Activated CD4-positive, alpha-beta T cell treated with anti-CD3 and anti-CD28 coated beads for 36 hours (primary cell): Measurements from ENCODE around the gene SWAP70. TPM values are rescaled to one million over a fixed set of nuclear protein-coding genes. Genes with fewer than 3 reads are reported as not detected.

Experiments
- ATAC-seq: fragments of 200-7000 bp; cut with Tn5 transposase; one replicate; pipeline ENCODE4 v1.10.0; 2021; ENCODE audit warnings: mild to moderate bottlenecking, moderate library complexity
- CTCF ChIA-PET: fragments of 350-600 bp; sonication (Branson Sonifier 250); formaldehyde crosslinking; loops from one replicate; lab custom pipeline; 2021; ENCODE audit warnings: antibody characterized with exemption; lab: Charles Lee
- POLR2A ChIA-PET: fragments of 350-600 bp; sonication (Branson Sonifier 250); formaldehyde crosslinking; loops from one replicate; lab custom pipeline; 2021; ENCODE audit warnings: antibody characterized with exemption, inconsistent platforms; lab: Charles Lee
- DNase-seq: peaks from one replicate; pipeline ENCODE4 v3.0.0-alpha.2; 2020
- H3K27ac Mint-ChIP-seq: one replicate; pipeline ENCODE4 v1.8.0; 2021; ENCODE audit warnings: mixed read lengths
- H3K27me3 Mint-ChIP-seq: one replicate; pipeline ENCODE4 v1.8.0; 2021; ENCODE audit warnings: mixed read lengths
- H3K36me3 Mint-ChIP-seq: one replicate; pipeline ENCODE4 v1.8.0; 2021; ENCODE audit warnings: low read depth, mixed read lengths
- H3K4me1 Mint-ChIP-seq: one replicate; pipeline ENCODE4 v1.8.0; 2021; ENCODE audit warnings: mixed read lengths
- H3K4me3 Mint-ChIP-seq: one replicate; pipeline ENCODE4 v1.8.0; 2021; ENCODE audit warnings: mild to moderate bottlenecking, moderate library complexity, mixed read lengths
- H3K9me3 Mint-ChIP-seq: one replicate; pipeline ENCODE4 v1.8.0; 2021; ENCODE audit warnings: low read depth, mixed read lengths
- intact Hi-C, 2 experiments: fragments of 100-400 bp; cut with DNase I in 1 of 2; cut with micrococcal nuclease in 1 of 2; formaldehyde crosslinking; loops; one replicate each; pipeline versions ENCODE4 v1.14.2 to v1.15.1; 2022 to 2024; cut with DNase I, micrococcal nuclease
- total RNA-seq, 2 experiments: library from RNA; stranded (reverse); gene quantifications; one replicate each; pipeline ENCODE4 v1.2.3, GENCODE V29; 2021

Gene SWAP70
- total RNA-seq, 2 experiments from 2014 or later: 7.5 to 9.7 TPM

GRCh38 chr11:9722893-9723292 lies 59.0 kb downstream of the SWAP70 start:
- DNase-seq (no peak), ATAC-seq (no peak)
- no peak overlapping the region for H3K27ac Mint-ChIP-seq
- H3K9me3 Mint-ChIP-seq: no peaks in the 10 kb centered on the region
- intact Hi-C loops: no loop called here
- POLR2A ChIA-PET: interaction anchor here (0.5 kb wide), 1 partner anchor 1413 kb away, joined by 3 read pairs; no protein-coding TSS in a partner anchor
- peaks cover 8% of the 10 kb centered on the region for H3K4me1 Mint-ChIP-seq
- peaks cover 1% of the 10 kb centered on the region for H3K36me3 Mint-ChIP-seq
- no peak overlapping the region for H3K4me3 Mint-ChIP-seq
- CTCF ChIA-PET: no interaction called here
- no peaks in the 10 kb centered on the region for H3K27me3 Mint-ChIP-seq

- CTCF ChIA-PET: interaction anchor here (1.4 kb wide), 1 partner anchor 22 kb away, joined by 5 read pairs; no protein-coding TSS in a partner anchor
- Mint-ChIP-seq H3K4me3 (no peak overlapping the region), H3K36me3 (no peaks in the 10 kb centered on the region), H3K27me3 (no peaks in the 10 kb centered on the region), H3K4me1 (no peaks in the 10 kb centered on the region), H3K27ac (no peak overlapping the region), H3K9me3 (no peaks in the 10 kb centered on the region)
- POLR2A ChIA-PET: interaction anchor here (0.6 kb wide), 1 partner anchor 11 kb away, joined by 3 read pairs; no protein-coding TSS in a partner anchor
- intact Hi-C loops: no loop called here
- DNase-seq (no peak), ATAC-seq (no peak)
These were observed 62.6 kb downstream of the SWAP70 start for GRCh38 chr11:9726321-9727022.

- Mint-ChIP-seq H3K4me1 (no peaks in the 10 kb centered on the region), H3K27me3 (no peaks in the 10 kb centered on the region), H3K27ac (no peak overlapping the region), H3K9me3 (no peaks in the 10 kb centered on the region), H3K36me3 (no peaks in the 10 kb centered on the region), H3K4me3 (no peak overlapping the region)
- ChIA-PET POLR2A (no interaction called here), CTCF (interaction anchor here (0.7 to 1.0 kb wide), 2 partner anchors 12 to 20 kb away, joined by 3 read pairs; no protein-coding TSS in a partner anchor)
- intact Hi-C loops: no loop called here
- DNase-seq: no peak
- no peak for ATAC-seq
These were observed 64.2 kb downstream of the SWAP70 start for GRCh38 chr11:9728058-9728457.

GRCh38 chr11:9731256-9731655 lies 67.4 kb downstream of the SWAP70 start:
- Mint-ChIP-seq H3K27ac (no peak overlapping the region), H3K36me3 (peaks cover 8% of the 10 kb centered on the region), H3K9me3 (peaks cover 5% of the 10 kb centered on the region), H3K4me1 (no peaks in the 10 kb centered on the region), H3K4me3 (no peak overlapping the region), H3K27me3 (no peaks in the 10 kb centered on the region)
- ATAC-seq (no peak), DNase-seq (no peak)
- intact Hi-C loops: no loop called here
- CTCF ChIA-PET: interaction anchor here (0.7 to 1.1 kb wide), 3 partner anchors 12 to 36 kb away, joined by 3 read pairs; no protein-coding TSS in a partner anchor
- POLR2A ChIA-PET: no interaction called here

- ChIA-PET CTCF (interaction anchor here (1.1 kb wide), 1 partner anchor 16 kb away, joined by 3 read pairs; no protein-coding TSS in a partner anchor), POLR2A (no interaction called here)
- no peaks in the 10 kb centered on the region for H3K4me1 Mint-ChIP-seq
- H3K27me3 Mint-ChIP-seq: no peaks in the 10 kb centered on the region
- H3K9me3 Mint-ChIP-seq: peaks cover 10% of the 10 kb centered on the region
- DNase-seq (no peak), ATAC-seq (no peak)
- no peak overlapping the region for H3K27ac Mint-ChIP-seq
- H3K4me3 Mint-ChIP-seq: no peak overlapping the region
- H3K36me3 Mint-ChIP-seq: peaks cover 14% of the 10 kb centered on the region
- intact Hi-C loops: no loop called here
These were observed 68.6 kb downstream of the SWAP70 start for GRCh38 chr11:9732453-9732852.

GRCh38 chr11:9733212-9733611 lies 69.3 kb downstream of the SWAP70 start:
- Mint-ChIP-seq H3K36me3 (peaks cover 14% of the 10 kb centered on the region), H3K9me3 (peaks cover 10% of the 10 kb centered on the region), H3K4me3 (no peak overlapping the region), H3K27me3 (no peaks in the 10 kb centered on the region), H3K4me1 (peaks cover 2% of the 10 kb centered on the region), H3K27ac (no peak overlapping the region)
- intact Hi-C loops: no loop called here
- ChIA-PET CTCF (interaction anchor here (0.6 to 1.1 kb wide), 3 partner anchors 14 to 36 kb away, joined by 3 to 4 read pairs (median 4); no protein-coding TSS in a partner anchor), POLR2A (no interaction called here)
- no peak for ATAC-seq
- no peak for DNase-seq

- POLR2A ChIA-PET: no interaction called here
- H3K36me3 Mint-ChIP-seq: peaks cover 15% of the 10 kb centered on the region
- intact Hi-C loops: no loop called here
- DNase-seq (no peak), ATAC-seq (no peak)
- H3K27ac Mint-ChIP-seq: no peak overlapping the region
- H3K27me3 Mint-ChIP-seq: no peaks in the 10 kb centered on the region
- CTCF ChIA-PET: interaction anchor here (0.5 to 0.8 kb wide), 2 partner anchors 14 to 200 kb away, joined by 3 read pairs; no protein-coding TSS in a partner anchor
- H3K4me1 Mint-ChIP-seq: peaks cover 10% of the 10 kb centered on the region
- peaks cover 10% of the 10 kb centered on the region for H3K9me3 Mint-ChIP-seq
- H3K4me3 Mint-ChIP-seq: no peak overlapping the region
These were observed 71.4 kb downstream of the SWAP70 start for GRCh38 chr11:9735236-9735635.

GRCh38 chr11:9735919-9736318 lies 72.0 kb downstream of the SWAP70 start:
- DNase-seq: no peak
- intact Hi-C loops: no loop called here
- Mint-ChIP-seq H3K9me3 (peaks cover 10% of the 10 kb centered on the region), H3K4me3 (no peak overlapping the region), H3K27ac (no peak overlapping the region), H3K4me1 (peaks cover 10% of the 10 kb centered on the region), H3K27me3 (no peaks in the 10 kb centered on the region), H3K36me3 (peaks cover 15% of the 10 kb centered on the region)
- ATAC-seq: no peak
- CTCF ChIA-PET: interaction anchor here (0.8 kb wide), 1 partner anchor 13 kb away, joined by 3 read pairs; no protein-coding TSS in a partner anchor
- POLR2A ChIA-PET: no interaction called here

- H3K27ac Mint-ChIP-seq: no peak overlapping the region
- peaks cover 10% of the 10 kb centered on the region for H3K9me3 Mint-ChIP-seq
- H3K4me3 Mint-ChIP-seq: no peak overlapping the region
- CTCF ChIA-PET: interaction anchor here (0.5 to 1.4 kb wide), 3 partner anchors 201 to 802 kb away, joined by 3 to 4 read pairs (median 3); no protein-coding TSS in a partner anchor
- no peaks in the 10 kb centered on the region for H3K27me3 Mint-ChIP-seq
- POLR2A ChIA-PET: interaction anchor here (0.6 kb wide), 1 partner anchor 59 kb away, joined by 3 read pairs; no protein-coding TSS in a partner anchor
- peaks cover 15% of the 10 kb centered on the region for H3K36me3 Mint-ChIP-seq
- DNase-seq (no peak), ATAC-seq (no peak)
- intact Hi-C loops: no loop called here
- H3K4me1 Mint-ChIP-seq: peaks cover 10% of the 10 kb centered on the region
These were observed 72.5 kb downstream of the SWAP70 start for GRCh38 chr11:9736365-9736764.

GRCh38 chr11:9738116-9738515 lies 74.2 kb downstream of the SWAP70 start:
- CTCF ChIA-PET: interaction anchor here (1.0 to 2.9 kb wide), 3 partner anchors 10 to 125 kb away, joined by 3 to 12 read pairs (median 6); no protein-coding TSS in a partner anchor
- Mint-ChIP-seq H3K27ac (no peak overlapping the region), H3K9me3 (peaks cover 10% of the 10 kb centered on the region), H3K4me1 (peaks cover 10% of the 10 kb centered on the region), H3K4me3 (no peak overlapping the region), H3K27me3 (no peaks in the 10 kb centered on the region), H3K36me3 (peaks cover 15% of the 10 kb centered on the region)
- DNase-seq (no peak), ATAC-seq (no peak)
- intact Hi-C loops: no loop called here
- POLR2A ChIA-PET: no interaction called here

- H3K4me3 Mint-ChIP-seq: no peak overlapping the region
- DNase-seq (no peak), ATAC-seq (no peak)
- no peaks in the 10 kb centered on the region for H3K27me3 Mint-ChIP-seq
- peak overlapping the region; percentile 9 for H3K27ac Mint-ChIP-seq
- POLR2A ChIA-PET: interaction anchor here (0.6 kb wide), 2 partner anchors 146 to 161 kb away, joined by 6 to 10 read pairs; no protein-coding TSS in a partner anchor
- H3K4me1 Mint-ChIP-seq: peaks cover 10% of the 10 kb centered on the region
- H3K36me3 Mint-ChIP-seq: peaks cover 15% of the 10 kb centered on the region
- intact Hi-C loops: no loop called here
- CTCF ChIA-PET: interaction anchor here (1.0 to 2.9 kb wide), 3 partner anchors 10 to 125 kb away, joined by 3 to 12 read pairs (median 6); no protein-coding TSS in a partner anchor
- H3K9me3 Mint-ChIP-seq: peaks cover 10% of the 10 kb centered on the region
These were observed 74.8 kb downstream of the SWAP70 start for GRCh38 chr11:9738707-9739106.
